ENCODE results near the gene VAV3.

Gene VAV3

GRCh38 chr1:107559881-107560280 is 405.1 kb downstream of the VAV3 start:
- DNase-seq = no peak

GRCh38 chr1:107557095-107557494 is 407.9 kb downstream of the VAV3 start:
- DNase-seq = no peak

- DNase-seq = no peak
Measured at GRCh38 chr1:107555578-107555977, 409.4 kb downstream of the VAV3 start.

- DNase-seq = no peak
Measured at GRCh38 chr1:107552781-107553180, 412.2 kb downstream of the VAV3 start.

- DNase-seq = no peak
Measured at GRCh38 chr1:107551456-107551855, 413.5 kb downstream of the VAV3 start.

GRCh38 chr1:107550358-107550757 is 414.6 kb downstream of the VAV3 start:
- DNase-seq = no peak

GRCh38 chr1:107549152-107549810 is 415.7 kb downstream of the VAV3 start:
- no peak for DNase-seq

- no peak for DNase-seq
Measured at GRCh38 chr1:107548276-107548675, 416.7 kb downstream of the VAV3 start.

GRCh38 chr1:107547363-107548155 is 417.4 kb downstream of the VAV3 start:
- no peak for DNase-seq

GRCh38 chr1:107546576-107546975 is 418.4 kb downstream of the VAV3 start:
- no peak for DNase-seq

- no peak for DNase-seq
Measured at GRCh38 chr1:107545879-107546278, 419.1 kb downstream of the VAV3 start.

- peak; percentile 29 for DNase-seq
Measured at GRCh38 chr1:107545056-107545577, 419.9 kb downstream of the VAV3 start.

GRCh38 chr1:107544285-107544684 is 420.7 kb downstream of the VAV3 start:
- no peak for DNase-seq

GRCh38 chr1:107541412-107541811 is 423.6 kb downstream of the VAV3 start:
- DNase-seq = no peak

GRCh38 chr1:107538502-107538901 is 426.5 kb downstream of the VAV3 start:
- DNase-seq = no peak

GRCh38 chr1:107536266-107536665 is 428.7 kb downstream of the VAV3 start:
- peak; percentile 31 for DNase-seq

GRCh38 chr1:107535091-107535490 is 429.9 kb downstream of the VAV3 start:
- DNase-seq = no peak

GRCh38 chr1:107534632-107535031 is 430.3 kb downstream of the VAV3 start:
- DNase-seq = no peak

GRCh38 chr1:107533436-107533835 is 431.5 kb downstream of the VAV3 start:
- no peak for DNase-seq

GRCh38 chr1:107532318-107532717 is 432.7 kb downstream of the VAV3 start:
- no peak for DNase-seq

GRCh38 chr1:107531065-107531908 is 433.7 kb downstream of the VAV3 start:
- DNase-seq = no peak

- DNase-seq = no peak
Measured at GRCh38 chr1:107530543-107530942, 434.4 kb downstream of the VAV3 start.

GRCh38 chr1:107529511-107530149 is 435.4 kb downstream of the VAV3 start:
- DNase-seq = peak; percentile 28

Data from femur (tissue), 1 donor.